ENCODE data around the gene ABHD6. TPM values are rescaled to one million over a fixed set of nuclear protein-coding genes. Genes with fewer than 3 reads are reported as not detected.
"Not testable (repeated sequence)": the region's sequence is repeated elsewhere in the genome, so short reads cannot be mapped to it uniquely, and the experiment has no call there.

Gene ABHD6
- total RNA-seq, 1 donor from 2014 or later = 7.4 TPM

DNA sequence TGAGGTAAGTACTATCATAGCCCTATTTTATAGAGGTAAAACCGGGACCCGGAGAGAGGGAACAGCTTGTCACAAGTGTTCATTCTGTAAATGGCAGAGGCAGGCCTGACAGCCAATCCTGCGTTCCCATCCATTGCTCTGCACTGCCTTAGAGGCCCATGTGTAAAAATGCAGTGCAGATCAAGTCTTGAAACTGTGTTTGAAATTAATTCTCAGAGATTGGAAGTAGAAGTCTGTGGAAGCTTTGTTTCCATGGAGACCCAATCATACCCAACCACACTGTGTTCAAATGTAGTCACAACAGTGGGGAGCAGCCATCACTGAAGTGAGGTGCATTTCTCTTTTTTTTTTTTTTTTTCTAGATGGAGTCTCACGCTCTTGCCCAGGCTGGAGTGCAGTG, 13.7 kb upstream of the ABHD6 start:
- TF ChIP-seq, protein P1, sequence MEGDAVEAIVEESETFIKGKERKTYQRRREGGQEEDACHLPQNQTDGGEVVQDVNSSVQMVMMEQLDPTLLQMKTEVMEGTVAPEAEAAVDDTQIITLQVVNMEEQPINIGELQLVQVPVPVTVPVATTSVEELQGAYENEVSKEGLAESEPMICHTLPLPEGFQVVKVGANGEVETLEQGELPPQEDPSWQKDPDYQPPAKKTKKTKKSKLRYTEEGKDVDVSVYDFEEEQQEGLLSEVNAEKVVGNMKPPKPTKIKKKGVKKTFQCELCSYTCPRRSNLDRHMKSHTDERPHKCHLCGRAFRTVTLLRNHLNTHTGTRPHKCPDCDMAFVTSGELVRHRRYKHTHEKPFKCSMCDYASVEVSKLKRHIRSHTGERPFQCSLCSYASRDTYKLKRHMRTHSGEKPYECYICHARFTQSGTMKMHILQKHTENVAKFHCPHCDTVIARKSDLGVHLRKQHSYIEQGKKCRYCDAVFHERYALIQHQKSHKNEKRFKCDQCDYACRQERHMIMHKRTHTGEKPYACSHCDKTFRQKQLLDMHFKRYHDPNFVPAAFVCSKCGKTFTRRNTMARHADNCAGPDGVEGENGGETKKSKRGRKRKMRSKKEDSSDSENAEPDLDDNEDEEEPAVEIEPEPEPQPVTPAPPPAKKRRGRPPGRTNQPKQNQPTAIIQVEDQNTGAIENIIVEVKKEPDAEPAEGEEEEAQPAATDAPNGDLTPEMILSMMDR (IDR thresholded peaks at IDR 0.05) = no peak
- peaks cover 35% of the 10 kb centered on the region for H3K27me3 Mint-ChIP-seq (ENCODE audit: unreplicated experiment)
- H3K36me3 Mint-ChIP-seq (ENCODE audit: unreplicated experiment) = no peaks in the 10 kb centered on the region
- H3K4me3 Mint-ChIP-seq (ENCODE audit: unreplicated experiment) = no peak overlapping the region
- no peak overlapping the region for H3K27ac Mint-ChIP-seq (ENCODE audit: unreplicated experiment)
- no peak for DNase-seq (ENCODE audit: extremely low spot score, unreplicated experiment)
- no peaks in the 10 kb centered on the region for H3K4me1 Mint-ChIP-seq (ENCODE audit: unreplicated experiment)
- peaks cover 4% of the 10 kb centered on the region for H3K9me3 Mint-ChIP-seq (ENCODE audit: unreplicated experiment)

GRCh38 chr3:58227933-58228332, 9.7 kb upstream of the ABHD6 start:
- H3K27me3 Mint-ChIP-seq (ENCODE audit: unreplicated experiment) = peaks cover 56% of the 10 kb centered on the region
- H3K36me3 Mint-ChIP-seq (ENCODE audit: unreplicated experiment); H3K4me1 Mint-ChIP-seq (ENCODE audit: unreplicated experiment); H3K4me3 Mint-ChIP-seq (ENCODE audit: unreplicated experiment); DNase-seq (ENCODE audit: extremely low spot score, unreplicated experiment); H3K9me3 Mint-ChIP-seq (ENCODE audit: unreplicated experiment); H3K27ac Mint-ChIP-seq (ENCODE audit: unreplicated experiment): not testable (repeated sequence)

- peaks cover 46% of the 10 kb centered on the region for H3K27me3 Mint-ChIP-seq (ENCODE audit: unreplicated experiment)
- H3K36me3 Mint-ChIP-seq (ENCODE audit: unreplicated experiment) = no peaks in the 10 kb centered on the region
- peaks cover 3% of the 10 kb centered on the region for H3K9me3 Mint-ChIP-seq (ENCODE audit: unreplicated experiment)
- peaks cover 7% of the 10 kb centered on the region for H3K4me1 Mint-ChIP-seq (ENCODE audit: unreplicated experiment)
- TF ChIP-seq, protein P1 (IDR thresholded peaks at IDR 0.05) = no peak
- no peak overlapping the region for H3K27ac Mint-ChIP-seq (ENCODE audit: unreplicated experiment)
- H3K4me3 Mint-ChIP-seq (ENCODE audit: unreplicated experiment) = no peak overlapping the region
- DNase-seq (ENCODE audit: extremely low spot score, unreplicated experiment) = no peak
These were observed 6.6 kb upstream of the ABHD6 start for GRCh38 chr3:58230876-58231552.

DNA sequence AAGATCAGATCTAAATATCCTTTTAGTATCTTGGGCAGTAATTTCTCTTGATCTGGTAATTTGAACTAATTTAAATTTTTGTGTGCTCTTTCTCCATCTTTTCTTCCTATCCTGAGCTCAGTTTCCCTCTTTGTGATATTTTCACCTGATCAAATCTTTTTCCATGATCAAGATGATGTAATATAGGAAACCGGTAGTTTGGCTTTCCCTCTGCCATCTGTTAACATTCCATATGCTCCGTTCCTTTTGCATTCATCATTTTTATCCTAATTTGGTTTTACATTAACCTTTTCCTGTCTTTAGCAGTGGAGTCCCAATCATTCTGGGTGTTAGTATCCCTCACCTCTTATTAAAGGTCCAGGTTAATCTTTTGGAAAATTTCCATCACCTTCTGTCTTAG, 5.9 kb upstream of the ABHD6 start:
- Mint-ChIP-seq H3K36me3 (ENCODE audit: unreplicated experiment) (no peaks in the 10 kb centered on the region), H3K4me3 (ENCODE audit: unreplicated experiment) (no peak overlapping the region), H3K9me3 (ENCODE audit: unreplicated experiment) (peaks cover 3% of the 10 kb centered on the region), H3K4me1 (ENCODE audit: unreplicated experiment) (peaks cover 9% of the 10 kb centered on the region), H3K27ac (ENCODE audit: unreplicated experiment) (no peak overlapping the region), H3K27me3 (ENCODE audit: unreplicated experiment) (peaks cover 43% of the 10 kb centered on the region)
- TF ChIP-seq, protein P1 (IDR thresholded peaks at IDR 0.05) = no peak
- DNase-seq (ENCODE audit: extremely low spot score, unreplicated experiment) = no peak

DNA sequence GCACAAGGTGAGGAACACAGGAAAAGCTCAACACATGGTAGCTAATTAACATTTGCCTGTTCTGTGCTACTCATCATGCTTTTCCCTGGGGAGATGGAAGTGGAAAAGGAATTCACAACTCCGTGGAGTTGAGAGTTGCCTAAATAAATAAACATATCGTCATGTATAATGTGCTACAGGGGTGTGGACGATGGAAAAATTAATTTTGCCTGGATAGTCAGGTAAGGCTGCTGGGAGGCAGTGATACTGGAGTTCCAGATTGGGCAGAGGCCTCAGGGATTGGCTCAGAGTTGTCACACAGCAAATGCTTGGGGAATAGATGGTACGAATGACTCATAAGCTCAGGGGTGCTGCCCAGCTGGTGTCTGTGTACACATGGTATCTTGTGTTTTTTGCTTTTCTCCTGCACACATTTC, 3.1 kb upstream of the ABHD6 start:
- peaks cover 18% of the 10 kb centered on the region for H3K4me1 Mint-ChIP-seq (ENCODE audit: unreplicated experiment)
- no peak overlapping the region for H3K27ac Mint-ChIP-seq (ENCODE audit: unreplicated experiment)
- H3K4me3 Mint-ChIP-seq (ENCODE audit: unreplicated experiment) = no peak overlapping the region
- TF ChIP-seq, protein P1 (IDR thresholded peaks at IDR 0.05) = no peak
- H3K9me3 Mint-ChIP-seq (ENCODE audit: unreplicated experiment) = no peaks in the 10 kb centered on the region
- peaks cover 27% of the 10 kb centered on the region for H3K27me3 Mint-ChIP-seq (ENCODE audit: unreplicated experiment)
- no peaks in the 10 kb centered on the region for H3K36me3 Mint-ChIP-seq (ENCODE audit: unreplicated experiment)
- DNase-seq (ENCODE audit: extremely low spot score, unreplicated experiment) = no peak
